Peyer's patch (tissue), 4 donors: Measurements from ENCODE around the gene ITGB5.

Experiments
- CTCF ChIP-seq, 6 experiments: fragments of 450-650 bp in 4 of 6; fragments of 200-600 bp in 2 of 6; sonication (generic) in 1 of 6; IDR thresholded peaks; one replicate each; pipeline ENCODE4 v1.5.1; 2017 to 2019; ENCODE audit warnings: antibody characterized with exemption in 6 of 6, mild to moderate bottlenecking in 3 of 6, moderate library complexity in 1 of 6
- POLR2A ChIP-seq, 2 donors: fragments of 450-650 bp; IDR thresholded peaks; one replicate each; pipeline ENCODE4 v1.5.1; 2017; ENCODE audit warnings: antibody characterized with exemption in 2 of 2, mild to moderate bottlenecking in 2 of 2, moderate library complexity in 2 of 2

- TF ChIP-seq CTCF (IDR thresholded peaks at IDR 0.05) (no peak), POLR2A (IDR thresholded peaks at IDR 0.05) (no peak)
Measured at GRCh38 chr3:124818398-124819091, 68.6 kb downstream of the ITGB5 start.
